SK-N-SH (cell line): Measurements from ENCODE around the gene TOR1A.

Experiments
- MEF2A ChIP-seq: IDR thresholded peaks from 2 replicates; pipeline ENCODE4 v1.4.0; 2012; ENCODE audit warnings: low read depth, borderline replicate concordance
- NFIC ChIP-seq: IDR thresholded peaks from 2 replicates; pipeline ENCODE4 v1.4.0; 2012; ENCODE audit warnings: borderline replicate concordance
- NRF1 ChIP-seq: IDR thresholded peaks from 2 replicates; pipeline ENCODE4 v1.6.1; 2012; ENCODE audit warnings: low read depth, mild to moderate bottlenecking, low read length
- RFX5 ChIP-seq: IDR thresholded peaks from 2 replicates; pipeline ENCODE4 v1.6.1; 2012; ENCODE audit warnings: mild to moderate bottlenecking, improper control_type of control experiment, low read length
- TAF1 ChIP-seq: IDR thresholded peaks from 2 replicates; pipeline ENCODE4 v1.6.1; 2012; ENCODE audit warnings: low read depth, mild to moderate bottlenecking, low read length, moderate library complexity, borderline replicate concordance
- TF ChIP-seq, protein P1 (sequence below): fragments of 200-600 bp; sonication (generic); IDR thresholded peaks from 2 replicates; pipeline ENCODE4 v1.6.1; 2017; ENCODE audit warnings: antibody characterized with exemption, mild to moderate bottlenecking, moderate library complexity
- TF ChIP-seq, protein P2 (sequence below): IDR thresholded peaks from 2 replicates; pipeline ENCODE4 v1.4.0; 2012; ENCODE audit warnings: low read depth

- TF ChIP-seq NFIC (no peak), NRF1 (no peak), MEF2A (no peak), TAF1 (no peak), RFX5 (no peak)
- TF ChIP-seq, protein P1, sequence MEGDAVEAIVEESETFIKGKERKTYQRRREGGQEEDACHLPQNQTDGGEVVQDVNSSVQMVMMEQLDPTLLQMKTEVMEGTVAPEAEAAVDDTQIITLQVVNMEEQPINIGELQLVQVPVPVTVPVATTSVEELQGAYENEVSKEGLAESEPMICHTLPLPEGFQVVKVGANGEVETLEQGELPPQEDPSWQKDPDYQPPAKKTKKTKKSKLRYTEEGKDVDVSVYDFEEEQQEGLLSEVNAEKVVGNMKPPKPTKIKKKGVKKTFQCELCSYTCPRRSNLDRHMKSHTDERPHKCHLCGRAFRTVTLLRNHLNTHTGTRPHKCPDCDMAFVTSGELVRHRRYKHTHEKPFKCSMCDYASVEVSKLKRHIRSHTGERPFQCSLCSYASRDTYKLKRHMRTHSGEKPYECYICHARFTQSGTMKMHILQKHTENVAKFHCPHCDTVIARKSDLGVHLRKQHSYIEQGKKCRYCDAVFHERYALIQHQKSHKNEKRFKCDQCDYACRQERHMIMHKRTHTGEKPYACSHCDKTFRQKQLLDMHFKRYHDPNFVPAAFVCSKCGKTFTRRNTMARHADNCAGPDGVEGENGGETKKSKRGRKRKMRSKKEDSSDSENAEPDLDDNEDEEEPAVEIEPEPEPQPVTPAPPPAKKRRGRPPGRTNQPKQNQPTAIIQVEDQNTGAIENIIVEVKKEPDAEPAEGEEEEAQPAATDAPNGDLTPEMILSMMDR, result no peak
- TF ChIP-seq, protein P2, sequence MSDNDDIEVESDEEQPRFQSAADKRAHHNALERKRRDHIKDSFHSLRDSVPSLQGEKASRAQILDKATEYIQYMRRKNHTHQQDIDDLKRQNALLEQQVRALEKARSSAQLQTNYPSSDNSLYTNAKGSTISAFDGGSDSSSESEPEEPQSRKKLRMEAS, result no peak
Observed at GRCh38 chr9:129832982-129833381, 9.0 kb upstream of the TOR1A start.
